NCI-H1417 treated with DMSO at 0.1 percent for 48 hours (cell line): ENCODE results near the gene RUNX1.

ENCODE experiments used
- DNase-seq: peaks from one replicate; lab custom pipeline; 2025; lab: John Stamatoyannopoulos, UW

RUNX1 gene

GRCh38 chr21:34846601-34847112 lies 202.4 kb downstream of the RUNX1 start:
- DNase-seq = no peak

GRCh38 chr21:34845521-34846451 lies 203.3 kb downstream of the RUNX1 start:
- no peak for DNase-seq

GRCh38 chr21:34844924-34845238 lies 204.2 kb downstream of the RUNX1 start:
- DNase-seq = peak; percentile 6

GRCh38 chr21:34844013-34844923 lies 204.8 kb downstream of the RUNX1 start:
- DNase-seq = no peak

- no peak for DNase-seq
Measured at GRCh38 chr21:34843562-34843961, 205.5 kb downstream of the RUNX1 start.

GRCh38 chr21:34841154-34841553 lies 207.9 kb downstream of the RUNX1 start:
- no peak for DNase-seq

- DNase-seq = no peak
Measured at GRCh38 chr21:34840693-34841092, 208.4 kb downstream of the RUNX1 start.

GRCh38 chr21:34838956-34839820 lies 209.9 kb downstream of the RUNX1 start:
- DNase-seq = no peak

- no peak for DNase-seq
Measured at GRCh38 chr21:34836933-34837505, 212.1 kb downstream of the RUNX1 start.

GRCh38 chr21:34836103-34836932 lies 212.8 kb downstream of the RUNX1 start:
- no peak for DNase-seq

GRCh38 chr21:34835526-34835925 lies 213.6 kb downstream of the RUNX1 start:
- no peak for DNase-seq

GRCh38 chr21:34834852-34835501 lies 214.1 kb downstream of the RUNX1 start:
- no peak for DNase-seq

- no peak for DNase-seq
Measured at GRCh38 chr21:34834290-34834689, 214.8 kb downstream of the RUNX1 start.

- DNase-seq = no peak
Measured at GRCh38 chr21:34833465-34833864, 215.6 kb downstream of the RUNX1 start.

- no peak for DNase-seq
Measured at GRCh38 chr21:34830386-34831170, 218.5 kb downstream of the RUNX1 start.

- DNase-seq = no peak
Measured at GRCh38 chr21:34827445-34828235, 221.5 kb downstream of the RUNX1 start.

- DNase-seq = no peak
Measured at GRCh38 chr21:34826836-34827235, 222.3 kb downstream of the RUNX1 start.

GRCh38 chr21:34825948-34826548 lies 223.1 kb downstream of the RUNX1 start:
- DNase-seq = no peak
